Jurkat, Clone E6-1 (cell line): ENCODE measurements around the gene MYLK4. TPM values are rescaled to one million over a fixed set of nuclear protein-coding genes. Genes with fewer than 3 reads are reported as not detected.

ENCODE experiments used
- DNase-seq: peaks from one replicate; pipeline ENCODE4 v3.0.0-alpha.2; 2011; ENCODE audit warnings: low read depth, low spot score
- H3K4me3 ChIP-seq: 2 replicates; pipeline ENCODE4 v1.5.1; 2011; ENCODE audit warnings: mild to moderate bottlenecking, low read length, control low read depth, moderate library complexity
- polyA plus RNA-seq: library from polyadenylated mRNA; unstranded; fragments of >200 nt; gene quantifications from one replicate; pipeline ENCODE4 v1.2.1, GENCODE V29; 2012; ENCODE audit warnings: missing spikeins; ENCODE audit not compliant: insufficient read length, insufficient read depth

The MYLK4 gene
- polyA plus RNA-seq = not detected

GRCh38 chr6:2750832-2751231, at the start of gene MYLK4:
TSS of gene MYLK4 (minus strand) at chr6:2750922. CDS start at chr6:2749294, 1,628 bp downstream.
- DNase-seq = no peak
- no peak within 1 kb of the TSS for H3K4me3 ChIP-seq

DNA sequence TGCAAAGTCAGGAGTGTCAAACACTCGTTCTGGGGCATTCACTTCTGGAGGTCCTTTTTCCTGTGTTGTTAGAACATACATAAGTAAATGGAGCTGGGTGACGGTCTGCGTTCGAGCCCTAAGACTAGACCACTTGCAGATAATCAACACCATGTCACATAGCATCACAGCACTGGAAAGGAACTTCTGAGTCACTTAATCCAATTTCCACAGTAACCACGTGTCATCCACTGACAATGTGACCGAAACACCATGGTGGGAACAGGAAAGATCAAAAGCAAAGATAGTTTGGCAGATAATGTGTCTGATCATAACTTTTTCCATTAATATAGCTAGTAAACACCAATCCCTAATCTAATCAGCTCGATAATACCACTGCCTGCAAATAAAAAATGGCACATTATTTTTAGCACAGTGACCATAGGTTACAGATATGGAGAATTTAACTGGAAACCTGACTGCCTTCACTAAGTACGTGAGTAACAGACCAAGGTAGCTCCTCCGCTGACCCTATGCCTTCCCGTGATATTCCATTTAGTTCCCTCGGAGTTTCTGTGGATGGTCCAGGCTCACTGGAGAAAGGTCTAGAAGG, 49.3 kb upstream of the MYLK4 start:
- no peak for DNase-seq

DNA sequence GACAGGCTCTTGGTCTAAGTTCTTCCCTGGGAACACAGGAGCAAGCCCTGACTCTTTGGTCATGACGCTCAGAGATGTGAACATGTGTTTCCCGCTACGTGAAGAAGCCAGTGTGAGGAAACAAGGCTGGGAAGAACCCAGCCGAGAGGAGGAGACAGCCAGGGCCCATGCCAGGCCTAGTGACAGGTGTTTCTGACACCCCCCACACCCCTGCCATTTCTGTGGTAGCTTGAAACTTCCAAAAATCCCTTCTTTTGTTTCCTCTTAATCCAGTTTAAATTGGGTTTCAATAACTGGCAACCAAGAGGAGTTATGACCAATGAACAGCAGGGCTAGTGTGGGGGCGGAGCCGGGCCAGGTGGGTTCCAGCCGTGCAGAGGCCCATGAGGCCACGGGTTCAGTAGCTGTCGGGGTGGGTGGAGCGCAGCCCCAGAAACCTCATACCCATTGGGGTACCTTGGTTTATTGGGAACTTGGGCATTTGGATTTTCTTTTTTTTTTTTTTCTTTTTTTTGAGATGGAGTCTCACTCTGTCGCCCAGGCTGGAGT, 47.9 kb upstream of the MYLK4 start:
- no peak for DNase-seq
- H3K4me3 ChIP-seq = no peak overlapping the region

More for the DNA sequence above, 49.3 kb upstream of the MYLK4 start:
- H3K4me3 ChIP-seq = no peak overlapping the region

DNA sequence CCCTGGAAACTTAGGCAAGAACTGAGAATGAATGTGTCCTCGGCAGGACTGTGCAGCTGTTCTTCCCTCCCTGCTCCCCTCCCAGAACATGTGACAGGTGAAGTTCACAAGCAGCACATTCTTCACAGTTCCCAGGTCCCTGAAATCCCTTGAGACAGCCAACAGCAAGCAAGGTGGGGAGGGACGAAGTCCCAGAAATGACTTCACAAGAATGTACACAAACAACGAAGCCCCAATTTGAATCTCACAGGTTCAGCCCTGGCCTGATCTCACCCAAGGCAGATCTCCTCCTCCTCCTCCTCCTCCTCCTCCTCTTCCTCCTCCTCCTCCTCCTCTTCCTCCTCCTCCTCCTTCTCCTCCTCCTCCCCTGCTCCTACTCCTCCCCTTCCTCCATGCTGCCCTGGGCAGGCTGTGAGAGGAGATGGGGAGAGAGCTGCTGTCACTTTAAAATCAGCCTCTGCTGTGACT, 46.9 kb upstream of the MYLK4 start:
- DNase-seq = no peak
- H3K4me3 ChIP-seq = no peak overlapping the region

- DNase-seq = no peak
Observed at GRCh38 chr6:2796861-2797260, 46.1 kb upstream of the MYLK4 start.

GRCh38 chr6:2795956-2796355, 45.2 kb upstream of the MYLK4 start:
- no peak for DNase-seq
- H3K4me3 ChIP-seq = no peak overlapping the region

More at GRCh38 chr6:2796861-2797260, 46.1 kb upstream of the MYLK4 start:
- no peak overlapping the region for H3K4me3 ChIP-seq

DNA sequence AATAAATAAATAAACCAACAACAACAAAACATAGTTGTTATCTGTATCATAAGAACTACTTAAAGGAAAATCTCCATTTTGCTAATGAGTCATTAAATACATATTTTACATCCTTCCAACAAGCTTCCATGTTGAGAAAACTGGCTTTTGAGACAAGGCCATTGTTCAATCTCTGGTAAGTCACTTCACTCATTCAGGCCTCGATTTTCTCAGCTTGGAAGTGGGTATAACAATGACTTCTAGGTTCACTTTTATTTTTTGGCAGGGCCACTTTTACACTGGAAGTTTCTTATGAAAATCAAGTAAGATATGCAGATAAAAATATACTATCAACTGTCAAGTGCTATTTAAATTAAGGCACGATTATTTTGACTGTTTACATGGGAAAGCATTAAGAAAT, 44.4 kb upstream of the MYLK4 start:
- H3K4me3 ChIP-seq = no peak overlapping the region
- DNase-seq = no peak

- H3K4me3 ChIP-seq = no peak overlapping the region
- no peak for DNase-seq
Observed at GRCh38 chr6:2794171-2794730, 43.5 kb upstream of the MYLK4 start.

- no peak overlapping the region for H3K4me3 ChIP-seq
- DNase-seq = no peak
Observed at GRCh38 chr6:2793534-2794151, 42.9 kb upstream of the MYLK4 start.

DNA sequence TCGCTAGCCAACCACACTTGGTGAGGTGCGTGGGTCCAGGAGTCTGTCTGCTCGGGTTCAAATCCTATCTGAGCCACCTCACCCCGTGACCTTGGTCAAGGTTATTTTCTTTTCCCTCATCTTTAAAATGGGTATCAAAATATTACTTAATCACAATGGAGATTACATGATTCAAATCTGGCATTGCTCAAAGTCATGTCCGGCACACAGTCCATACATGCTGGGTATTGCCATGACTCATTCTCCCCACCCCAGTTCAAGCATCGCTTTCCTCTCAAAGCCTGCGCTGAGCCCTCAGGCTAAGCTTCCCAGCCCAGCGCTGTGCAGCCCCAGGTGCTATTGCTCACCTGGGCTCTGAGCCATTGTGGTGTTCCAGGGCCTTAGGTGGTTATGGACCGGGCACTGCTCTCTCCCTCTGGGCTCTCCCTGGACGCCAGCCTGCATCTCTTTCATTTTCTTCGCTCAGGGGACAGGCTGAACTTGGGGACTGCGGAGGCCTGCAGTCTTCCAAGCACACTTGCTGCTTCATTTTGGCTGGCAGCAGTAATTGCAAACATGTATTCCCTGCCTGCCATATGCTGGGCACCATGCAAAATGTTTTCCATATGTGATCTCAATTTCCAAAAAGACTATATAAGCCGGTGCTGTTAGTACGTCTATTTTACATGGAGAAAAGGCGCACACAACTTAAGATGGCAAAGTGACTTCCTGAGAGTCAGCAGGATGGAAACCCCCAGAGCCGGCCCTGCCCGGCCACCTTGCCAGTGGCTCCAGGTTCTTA, 41.8 kb upstream of the MYLK4 start:
- H3K4me3 ChIP-seq = no peak overlapping the region
- no peak for DNase-seq

GRCh38 chr6:2791450-2791974, 40.8 kb upstream of the MYLK4 start:
- DNase-seq = no peak
- H3K4me3 ChIP-seq = no peak overlapping the region

DNA sequence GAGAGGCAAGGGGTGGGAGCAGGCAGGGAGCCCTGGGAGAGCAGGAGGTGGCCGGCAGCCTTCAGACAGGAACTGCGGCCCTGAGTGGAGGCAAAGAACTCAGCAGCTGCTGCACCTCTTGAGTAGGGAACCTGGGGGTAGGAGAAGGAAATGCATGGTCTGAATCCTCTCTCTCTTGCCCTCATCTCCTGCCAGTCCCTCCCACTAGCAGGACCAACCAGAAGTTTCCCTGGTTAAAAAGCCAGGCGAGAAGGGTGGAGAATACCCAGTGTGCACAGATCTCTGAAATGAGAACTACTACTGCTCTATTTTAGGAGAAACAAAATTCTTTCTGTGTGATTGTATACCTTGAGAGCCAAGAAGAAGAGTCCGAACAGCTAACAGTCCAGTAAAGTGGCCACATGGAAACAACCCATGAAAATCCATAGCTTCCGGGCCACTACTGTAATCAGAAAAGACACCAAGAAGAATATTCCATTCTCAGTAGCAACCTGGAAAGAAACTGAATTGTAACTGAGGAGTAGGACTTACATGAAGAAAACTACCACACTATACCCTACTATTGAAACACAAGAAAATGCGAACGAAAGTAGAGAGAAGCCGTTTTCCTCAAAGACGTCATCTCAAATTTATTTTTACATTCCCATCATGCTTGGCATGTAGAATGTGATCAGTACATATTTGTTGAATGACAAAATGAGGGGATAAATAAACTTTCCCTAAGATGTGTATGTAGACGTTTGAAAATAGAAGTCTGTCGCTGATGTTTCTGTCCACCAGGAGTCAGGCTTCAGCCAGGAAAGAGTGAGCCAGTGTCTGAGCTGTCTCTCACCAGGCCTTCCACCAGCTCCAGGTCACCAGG, 40.1 kb upstream of the MYLK4 start:
- H3K4me3 ChIP-seq = no peak overlapping the region
- DNase-seq = peak; percentile 28

DNA sequence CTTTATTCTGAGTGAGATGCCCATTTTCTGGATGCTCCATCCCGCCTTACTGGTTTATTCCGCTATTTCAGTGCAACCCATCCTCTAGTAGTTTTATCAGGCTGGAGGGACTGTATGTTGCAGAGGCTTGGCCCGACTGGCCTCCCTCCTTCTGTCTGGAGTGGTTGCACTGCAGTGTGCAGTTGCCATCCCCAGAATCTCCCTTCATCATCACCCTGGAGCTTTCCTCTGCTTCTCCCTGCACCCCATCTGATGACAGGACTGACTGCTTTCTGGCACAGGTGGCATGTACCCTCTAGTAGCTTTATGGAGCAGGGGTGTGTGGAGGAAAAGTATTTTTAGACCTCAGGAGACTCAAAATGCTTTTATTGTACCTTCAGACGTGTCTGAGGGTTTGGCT, 35.5 kb upstream of the MYLK4 start:
- DNase-seq = no peak
- H3K4me3 ChIP-seq = no peak overlapping the region

DNA sequence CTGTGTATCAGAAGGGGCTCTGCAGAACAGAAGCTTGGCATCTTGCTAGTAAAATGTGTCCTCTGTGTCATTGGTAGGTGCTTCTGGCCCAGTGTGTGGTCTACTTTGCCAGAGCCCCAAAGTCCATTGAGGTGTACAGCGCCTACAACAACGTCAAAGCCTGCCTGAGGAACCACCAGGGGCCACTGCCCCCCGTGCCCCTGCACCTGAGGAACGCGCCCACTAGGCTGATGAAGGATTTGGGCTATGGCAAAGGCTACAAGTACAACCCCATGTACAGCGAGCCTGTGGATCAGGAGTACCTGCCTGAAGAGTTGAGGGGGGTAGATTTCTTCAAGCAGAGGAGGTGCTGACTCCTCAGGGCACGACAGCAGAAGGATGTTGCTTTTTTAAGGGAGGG, 34.2 kb upstream of the MYLK4 start:
- DNase-seq = no peak
- no peak overlapping the region for H3K4me3 ChIP-seq

GRCh38 chr6:2784061-2784460, 33.3 kb upstream of the MYLK4 start:
- DNase-seq = no peak
- no peak overlapping the region for H3K4me3 ChIP-seq

GRCh38 chr6:2783188-2783963, 32.7 kb upstream of the MYLK4 start:
- no peak for DNase-seq

GRCh38 chr6:2782825-2783187, 32.1 kb upstream of the MYLK4 start:
- H3K4me3 ChIP-seq = no peak overlapping the region
- no peak for DNase-seq

More at GRCh38 chr6:2783188-2783963, 32.7 kb upstream of the MYLK4 start:
- no peak overlapping the region for H3K4me3 ChIP-seq

- H3K4me3 ChIP-seq = no peak overlapping the region
- no peak for DNase-seq
Observed at GRCh38 chr6:2782356-2782708, 31.6 kb upstream of the MYLK4 start.
